PC-3 (cell line): ENCODE results near the gene GDF11. TPM values are rescaled to one million over a fixed set of nuclear protein-coding genes. Genes with fewer than 3 reads are reported as not detected.

Experiments used
- ATAC-seq: fragments of 200-7000 bp; cut with Tn5 transposase; 2 replicates; pipeline ENCODE4 v1.9.1; 2020; ENCODE audit warnings: mild to moderate bottlenecking, moderate library complexity
- BruUV-seq: library from RNA; stranded (reverse); fragments of 400-500 nt; replicated peaks from 2 replicates; lab custom pipeline; 2021; lab: Mats Ljungman, UMichigan
- CTCF ChIA-PET: fragments of 300-600 bp; sonication (Branson Sonifier 250); formaldehyde crosslinking; loops from one replicate; lab custom pipeline; 2022; ENCODE audit warnings: antibody characterized with exemption; lab: Charles Lee
- POLR2A ChIA-PET: fragments of 300-600 bp; sonication (Branson Sonifier 250); formaldehyde crosslinking; loops from one replicate; lab custom pipeline; 2022; ENCODE audit warnings: antibody characterized with exemption; ENCODE audit not compliant: unreplicated experiment; lab: Charles Lee
- DNase-seq: peaks from one replicate; pipeline ENCODE4 v3.0.0-alpha.2; 2015
- H2AFZ ChIP-seq: fragments of 300-600 bp; sonication (generic); 2 replicates; pipeline ENCODE4 v1.6.0; 2016; ENCODE audit warnings: antibody characterized with exemption, low read length
- H3F3A ChIP-seq: fragments of 300-600 bp; sonication (generic); one replicate; pipeline ENCODE4 v1.6.0; 2017; ENCODE audit warnings: antibody characterized with exemption, low read length, control low read depth, mild to moderate bottlenecking; ENCODE audit not compliant: unreplicated experiment
- H3K27ac ChIP-seq: fragments of 300-600 bp; sonication (generic); 2 replicates; pipeline ENCODE4 v1.5.1; 2016; ENCODE audit warnings: mild to moderate bottlenecking, low read length
- H3K27me3 ChIP-seq: fragments of 300-600 bp; sonication (generic); 2 replicates; pipeline ENCODE4 v1.6.1; 2016; ENCODE audit warnings: low read length, mixed read lengths
- H3K36me3 ChIP-seq: fragments of 300-600 bp; sonication (generic); 2 replicates; pipeline ENCODE4 v1.6.1; 2016; ENCODE audit warnings: low read depth, mixed run types, low read length, mixed read lengths
- H3K4me1 ChIP-seq: fragments of 300-600 bp; sonication (generic); 2 replicates; pipeline ENCODE4 v1.5.1; 2016; ENCODE audit warnings: low read length; ENCODE audit not compliant: insufficient read depth
- H3K4me2 ChIP-seq: fragments of 300-600 bp; sonication (generic); 2 replicates; pipeline ENCODE4 v1.6.0; 2016; ENCODE audit warnings: low read length
- H3K4me3 ChIP-seq: fragments of 300-600 bp; sonication (generic); 2 replicates; pipeline ENCODE4 v1.5.1; 2016; ENCODE audit warnings: mild to moderate bottlenecking, low read length, mixed read lengths
- H3K79me2 ChIP-seq: fragments of 300-600 bp; sonication (generic); 2 replicates; pipeline ENCODE4 v1.6.1; 2017; ENCODE audit warnings: low read length, mixed read lengths
- H3K9ac ChIP-seq: fragments of 300-600 bp; sonication (generic); 2 replicates; pipeline ENCODE4 v1.6.0; 2016; ENCODE audit warnings: mild to moderate bottlenecking, low read length
- H3K9me2 ChIP-seq: fragments of 300-600 bp; sonication (generic); replicated peaks from 2 replicates; pipeline ENCODE4 v1.6.1; 2016; ENCODE audit warnings: mixed run types, low read length, mixed read lengths
- H3K9me3 ChIP-seq: fragments of 300-600 bp; sonication (generic); 2 replicates; pipeline ENCODE4 v1.6.1; 2016; ENCODE audit warnings: low read length, mixed read lengths
- H4K20me1 ChIP-seq: fragments of 300-600 bp; sonication (generic); 2 replicates; pipeline ENCODE4 v1.6.1; 2016; ENCODE audit warnings: low read length, mixed read lengths
- EZH2 ChIP-seq: fragments of 300-600 bp; sonication (generic); IDR thresholded peaks from one replicate; pipeline ENCODE4 v1.6.1; 2017; ENCODE audit warnings: antibody characterized with exemption, mild to moderate bottlenecking, low read length; ENCODE audit not compliant: unreplicated experiment
- EZH2phosphoT487 ChIP-seq: fragments of 300-600 bp; sonication (generic); IDR thresholded peaks from 2 replicates; pipeline ENCODE4 v1.6.1; 2018; ENCODE audit warnings: mild to moderate bottlenecking, antibody characterized with exemption, low read length, borderline replicate concordance
- intact Hi-C: fragments of 100-400 bp; cut with micrococcal nuclease; formaldehyde crosslinking; loops from 2 replicates; pipeline ENCODE4 v1.9.0; 2023
- total RNA-seq: library from RNA; depleted of rRNA; stranded (reverse); fragments of >200 nt; gene quantifications from 2 replicates; pipeline ENCODE4 v1.2.3, GENCODE V29; 2014
- TF ChIP-seq, protein P1 (sequence below): fragments of 300-600 bp; sonication (generic); conservative IDR thresholded peaks from 2 replicates; pipeline ENCODE4 v1.5.1; 2017; ENCODE audit warnings: antibody characterized with exemption, low read depth, mild to moderate bottlenecking, low read length

The GDF11 gene
- total RNA-seq, 1 experiment from 2014 or later = 7.1 TPM

DNA sequence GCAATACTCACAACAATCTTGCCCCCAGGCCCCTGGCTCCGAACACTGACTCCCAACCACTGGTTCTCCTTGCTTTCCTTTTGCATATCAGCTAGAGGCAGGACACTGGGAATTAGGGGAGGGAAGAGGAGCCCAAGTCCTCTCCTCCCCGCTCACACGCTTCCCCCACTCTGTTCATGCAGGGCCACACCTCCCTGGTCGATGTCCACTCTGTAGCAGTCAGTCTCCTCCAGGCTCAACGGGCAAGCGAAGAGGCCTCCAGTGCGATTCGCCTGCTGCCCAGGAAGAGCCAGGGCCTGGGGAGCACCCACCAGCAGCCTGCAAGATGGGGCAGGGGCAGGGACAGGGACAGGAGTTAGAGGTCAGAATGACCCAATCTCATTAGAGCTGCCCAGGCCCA, 40.1 kb upstream of the GDF11 start:
- H4K20me1 ChIP-seq = no peaks in the 10 kb centered on the region
- H3K79me2 ChIP-seq = no peaks in the 10 kb centered on the region
- no peaks in the 10 kb centered on the region for H3K9me2 ChIP-seq
- H3K4me2 ChIP-seq = no peak overlapping the region
- ATAC-seq (no peak), DNase-seq (no peak)
- no peak overlapping the region for H3K27ac ChIP-seq
- no peak overlapping the region for H2AFZ ChIP-seq
- TF ChIP-seq EZH2 (no peak), EZH2phosphoT487 (no peak)
- TF ChIP-seq, protein P1, sequence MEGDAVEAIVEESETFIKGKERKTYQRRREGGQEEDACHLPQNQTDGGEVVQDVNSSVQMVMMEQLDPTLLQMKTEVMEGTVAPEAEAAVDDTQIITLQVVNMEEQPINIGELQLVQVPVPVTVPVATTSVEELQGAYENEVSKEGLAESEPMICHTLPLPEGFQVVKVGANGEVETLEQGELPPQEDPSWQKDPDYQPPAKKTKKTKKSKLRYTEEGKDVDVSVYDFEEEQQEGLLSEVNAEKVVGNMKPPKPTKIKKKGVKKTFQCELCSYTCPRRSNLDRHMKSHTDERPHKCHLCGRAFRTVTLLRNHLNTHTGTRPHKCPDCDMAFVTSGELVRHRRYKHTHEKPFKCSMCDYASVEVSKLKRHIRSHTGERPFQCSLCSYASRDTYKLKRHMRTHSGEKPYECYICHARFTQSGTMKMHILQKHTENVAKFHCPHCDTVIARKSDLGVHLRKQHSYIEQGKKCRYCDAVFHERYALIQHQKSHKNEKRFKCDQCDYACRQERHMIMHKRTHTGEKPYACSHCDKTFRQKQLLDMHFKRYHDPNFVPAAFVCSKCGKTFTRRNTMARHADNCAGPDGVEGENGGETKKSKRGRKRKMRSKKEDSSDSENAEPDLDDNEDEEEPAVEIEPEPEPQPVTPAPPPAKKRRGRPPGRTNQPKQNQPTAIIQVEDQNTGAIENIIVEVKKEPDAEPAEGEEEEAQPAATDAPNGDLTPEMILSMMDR = no peak
- no peaks in the 10 kb centered on the region for H3K27me3 ChIP-seq
- no TSS peak for BruUV-seq
- CTCF ChIA-PET = no interaction called here
- H3K36me3 ChIP-seq = no peaks in the 10 kb centered on the region
- no peaks in the 10 kb centered on the region for H3F3A ChIP-seq
- H3K4me3 ChIP-seq = no peak overlapping the region
- H3K4me1 ChIP-seq = peaks cover 7% of the 10 kb centered on the region
- intact Hi-C loops = no loop called here
- POLR2A ChIA-PET = no interaction called here
- H3K9ac ChIP-seq = no peak overlapping the region
- H3K9me3 ChIP-seq = no peaks in the 10 kb centered on the region

DNA sequence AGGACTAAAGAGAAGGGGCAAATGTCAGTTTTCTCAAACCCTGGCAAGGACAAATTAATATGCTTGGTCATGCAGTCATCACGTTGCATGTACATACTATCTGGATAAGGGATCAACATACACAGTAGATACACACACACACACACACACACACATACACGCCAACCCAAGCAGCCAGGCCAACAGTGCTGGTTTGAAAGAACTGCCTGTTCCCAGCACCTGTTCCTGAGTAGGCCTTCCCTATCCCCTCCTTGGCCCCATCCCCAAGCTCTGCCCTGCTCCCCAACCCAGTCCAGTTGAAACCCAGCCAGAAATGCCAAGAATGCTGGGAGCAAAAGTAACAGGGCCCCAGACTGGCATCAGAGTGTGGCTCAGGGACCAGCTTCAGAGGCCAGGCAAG, 39.6 kb upstream of the GDF11 start:
- no peak for TF ChIP-seq EZH2
- CTCF ChIA-PET = no interaction called here
- Histone ChIP-seq H3K9me2 (no peaks in the 10 kb centered on the region), H3K9me3 (no peaks in the 10 kb centered on the region), H3K79me2 (no peaks in the 10 kb centered on the region), H3K9ac (no peak overlapping the region), H3K4me1 (peaks cover 10% of the 10 kb centered on the region), H3K27ac (no peak overlapping the region), H4K20me1 (no peaks in the 10 kb centered on the region), H3F3A (no peaks in the 10 kb centered on the region), H2AFZ (no peak overlapping the region), H3K4me3 (no peak overlapping the region), H3K4me2 (no peak overlapping the region), H3K36me3 (no peaks in the 10 kb centered on the region), H3K27me3 (no peaks in the 10 kb centered on the region)
- DNase-seq (no peak), ATAC-seq (no peak)
- BruUV-seq = no TSS peak
- intact Hi-C loops = no loop called here
- POLR2A ChIA-PET = no interaction called here

DNA sequence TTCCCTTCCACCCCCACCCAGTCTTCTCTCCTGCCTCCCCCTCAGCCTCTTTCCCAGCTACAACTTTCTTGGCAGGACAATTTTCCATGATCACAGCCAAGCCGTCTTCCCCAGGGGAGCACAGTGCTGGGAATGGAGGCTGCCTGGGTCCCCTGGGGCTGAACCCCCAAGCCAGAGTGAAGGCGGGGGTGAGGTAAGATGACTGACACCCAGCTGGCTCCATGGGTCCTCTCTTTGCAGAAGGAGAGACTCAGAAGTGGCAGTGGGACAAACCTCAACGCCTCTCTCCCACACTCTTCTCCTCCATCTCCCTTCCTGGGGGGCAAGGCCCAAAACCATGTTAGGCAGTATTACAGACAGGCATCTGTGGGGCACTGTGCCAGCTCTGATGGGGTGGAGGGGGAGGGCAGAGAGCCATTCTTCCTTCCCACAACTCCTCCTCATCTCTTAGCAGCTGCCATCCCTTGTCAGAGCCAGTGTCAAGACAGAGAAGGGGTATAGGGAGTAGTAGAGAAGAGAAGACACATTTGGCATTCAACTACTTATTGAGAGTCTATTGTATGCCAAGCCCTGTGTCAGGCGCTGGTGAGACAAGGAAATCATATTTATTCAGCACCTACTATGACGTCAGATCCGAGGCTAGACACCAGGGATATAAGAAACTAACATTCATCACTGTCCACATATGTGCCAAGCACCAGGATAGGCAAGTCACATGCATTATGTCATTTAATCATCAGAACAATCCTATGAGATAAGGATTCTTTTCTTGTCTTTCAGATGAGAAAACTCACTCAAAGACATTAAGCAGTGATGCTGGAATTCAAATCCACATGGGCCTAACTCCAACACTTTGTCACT, 38.8 kb upstream of the GDF11 start:
- Histone ChIP-seq H3K9ac (no peak overlapping the region), H3K4me2 (no peak overlapping the region), H3K27me3 (no peaks in the 10 kb centered on the region), H4K20me1 (no peaks in the 10 kb centered on the region), H3K79me2 (no peaks in the 10 kb centered on the region), H3K9me2 (no peaks in the 10 kb centered on the region), H3K4me1 (peaks cover 14% of the 10 kb centered on the region), H2AFZ (no peak overlapping the region), H3F3A (no peaks in the 10 kb centered on the region), H3K9me3 (no peaks in the 10 kb centered on the region), H3K4me3 (no peak overlapping the region), H3K27ac (no peak overlapping the region), H3K36me3 (no peaks in the 10 kb centered on the region)
- intact Hi-C loops = no loop called here
- no peak for ATAC-seq
- CTCF ChIA-PET = no interaction called here
- POLR2A ChIA-PET = no interaction called here
- no TSS peak for BruUV-seq
- TF ChIP-seq EZH2 (no peak), EZH2phosphoT487 (no peak)
- TF ChIP-seq, protein P1 = no peak
- DNase-seq = no peak
